ENCODE results near the gene TMOD1. TPM values are rescaled to one million over a fixed set of nuclear protein-coding genes. Genes with fewer than 3 reads are reported as not detected.

Gene TMOD1
- total RNA-seq, 1 donor from 2014 or later, result 21.1 TPM

DNA sequence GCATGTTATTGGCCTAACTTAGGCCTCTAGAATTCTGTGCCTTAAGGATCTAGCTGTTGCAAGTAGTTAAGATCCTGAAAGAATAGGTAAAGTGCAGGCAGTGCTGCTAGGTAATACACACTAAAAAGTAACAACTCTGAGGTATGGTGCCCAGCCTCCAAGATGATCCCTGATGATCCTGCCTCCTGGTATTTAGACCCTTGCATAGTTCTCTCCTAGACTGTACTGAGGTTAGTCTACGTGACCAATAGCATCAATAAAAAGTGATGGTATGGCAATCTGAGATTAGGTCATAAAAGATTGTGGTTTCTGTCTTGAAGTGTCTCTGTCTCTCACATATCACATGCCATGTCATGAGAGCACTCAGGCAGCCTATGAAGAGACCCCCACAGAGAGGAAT is 122.5 kb downstream of the TMOD1 start:
- peaks cover 0 to 27% of the 10 kb centered on the region in 2 donors for H3K36me3 ChIP-seq
- H3K4me3 ChIP-seq, result no peak overlapping the region
- TF ChIP-seq POLR2AphosphoS5 (IDR thresholded peaks at IDR 0.05; ENCODE audit: insufficient read depth in 1 of 2, low read depth in 1 of 2) (no peak), CTCF (IDR thresholded peaks at IDR 0.05) (no peak), POLR2A (IDR thresholded peaks at IDR 0.05) (no peak)
- peaks cover 11% of the 10 kb centered on the region for H3K4me1 ChIP-seq
- DNase-seq (ENCODE audit: extremely low spot score in 2 of 2), result no peak
- H3K27ac ChIP-seq, result no peak overlapping the region
- intact Hi-C loops (cut with DNase I), result no loop called here
- H3K27me3 ChIP-seq, result no peaks in the 10 kb centered on the region
- no peaks in the 10 kb centered on the region for H3K9me3 ChIP-seq

DNA sequence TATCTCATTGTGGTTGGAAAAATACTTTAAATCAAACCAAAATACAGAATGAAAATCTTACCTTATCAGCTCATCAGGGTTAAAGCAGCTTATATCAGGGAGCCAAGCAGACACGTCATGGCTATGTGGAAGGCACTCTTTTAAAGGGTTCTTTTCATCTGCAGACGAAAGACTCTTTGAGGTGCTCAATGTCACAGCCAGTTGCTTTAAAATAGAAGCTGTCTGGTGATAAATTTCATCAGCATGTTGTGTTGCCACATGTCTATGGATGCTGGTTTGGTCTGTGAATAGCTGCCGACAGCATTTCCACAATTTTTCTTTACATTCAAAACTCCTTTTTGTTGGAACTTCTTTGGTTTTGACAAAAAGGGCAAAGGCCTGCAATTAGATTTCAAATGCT is 124.2 kb downstream of the TMOD1 start:
- no peak overlapping the region for H3K27ac ChIP-seq
- intact Hi-C loops (cut with DNase I), result no loop called here
- H3K4me1 ChIP-seq, result peaks cover 16% of the 10 kb centered on the region
- TF ChIP-seq POLR2AphosphoS5 (IDR thresholded peaks at IDR 0.05; ENCODE audit: insufficient read depth in 1 of 2, low read depth in 1 of 2), result no peak
- TF ChIP-seq CTCF (IDR thresholded peaks at IDR 0.05), result no peak
- TF ChIP-seq POLR2A (IDR thresholded peaks at IDR 0.05), result no peak
- H3K4me3 ChIP-seq, result no peak overlapping the region
- H3K36me3 ChIP-seq, result peaks cover 0 to 27% of the 10 kb centered on the region in 2 donors
- DNase-seq (ENCODE audit: extremely low spot score in 2 of 2), result no peak
- no peaks in the 10 kb centered on the region for H3K27me3 ChIP-seq
- H3K9me3 ChIP-seq, result no peaks in the 10 kb centered on the region

DNA sequence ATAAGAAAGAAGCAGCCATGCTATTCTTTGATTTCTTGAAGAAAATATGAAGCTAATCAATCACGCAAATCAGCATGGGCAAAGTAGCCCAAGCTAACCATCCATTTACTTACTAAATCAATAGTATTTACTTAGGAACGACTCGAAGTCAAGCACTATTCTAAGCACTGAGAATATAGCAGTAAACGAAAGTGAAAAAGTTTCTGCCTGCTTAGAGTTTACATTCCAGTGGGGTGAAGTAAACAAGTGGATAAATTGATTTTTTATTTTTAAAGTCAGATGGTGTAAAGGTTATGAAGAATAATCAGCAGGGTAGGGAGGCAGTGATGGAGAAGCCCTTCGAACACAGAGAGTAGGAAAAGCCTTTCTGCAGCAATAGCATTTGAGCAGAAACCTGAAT is 126.2 kb downstream of the TMOD1 start:
- TF ChIP-seq POLR2A (IDR thresholded peaks at IDR 0.05) (no peak), POLR2AphosphoS5 (IDR thresholded peaks at IDR 0.05; ENCODE audit: insufficient read depth in 1 of 2, low read depth in 1 of 2) (no peak), CTCF (IDR thresholded peaks at IDR 0.05) (no peak)
- Histone ChIP-seq H3K36me3 (peaks cover 0 to 27% of the 10 kb centered on the region in 2 donors), H3K9me3 (no peaks in the 10 kb centered on the region), H3K27ac (peak overlapping the region; percentile 36), H3K4me1 (peaks cover 31% of the 10 kb centered on the region), H3K4me3 (no peak overlapping the region), H3K27me3 (no peaks in the 10 kb centered on the region)
- no peak for DNase-seq (ENCODE audit: extremely low spot score in 2 of 2)
- intact Hi-C loops (cut with DNase I), result no loop called here

GRCh38 chr9:97628668-97629067 is 127.2 kb downstream of the TMOD1 start:
- Histone ChIP-seq H3K9me3 (no peaks in the 10 kb centered on the region), H3K4me3 (no peak overlapping the region), H3K4me1 (peaks cover 31% of the 10 kb centered on the region), H3K27ac (no peak overlapping the region), H3K36me3 (peaks cover 0 to 21% of the 10 kb centered on the region in 2 donors), H3K27me3 (no peaks in the 10 kb centered on the region)
- intact Hi-C loops (cut with DNase I), result no loop called here
- no peak for DNase-seq (ENCODE audit: extremely low spot score in 2 of 2)
- no peak for TF ChIP-seq POLR2A (IDR thresholded peaks at IDR 0.05)
- no peak for TF ChIP-seq POLR2AphosphoS5 (IDR thresholded peaks at IDR 0.05; ENCODE audit: insufficient read depth in 1 of 2, low read depth in 1 of 2)
- no peak for TF ChIP-seq CTCF (IDR thresholded peaks at IDR 0.05)

DNA sequence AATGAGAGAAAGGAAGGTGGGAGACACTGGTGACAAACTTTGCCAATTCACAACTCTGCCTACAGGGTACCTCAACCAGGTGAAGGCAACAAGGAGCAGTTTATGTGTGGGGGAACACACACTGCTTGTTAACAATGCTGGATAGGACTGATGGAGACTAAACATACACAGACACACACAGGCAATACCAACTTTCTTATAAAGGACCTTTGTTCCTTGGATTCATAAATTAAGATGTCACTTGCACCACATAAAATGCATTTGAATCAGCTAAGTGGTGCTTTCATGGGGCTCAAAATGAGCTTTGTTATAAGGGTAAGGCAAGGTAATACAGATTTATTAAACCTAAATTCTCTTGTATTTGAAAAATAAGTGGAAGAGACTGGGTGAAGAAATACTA is 127.7 kb downstream of the TMOD1 start:
- no peaks in the 10 kb centered on the region for H3K9me3 ChIP-seq
- H3K27me3 ChIP-seq, result no peaks in the 10 kb centered on the region
- no peak for DNase-seq (ENCODE audit: extremely low spot score in 2 of 2)
- intact Hi-C loops (cut with DNase I), result no loop called here
- no peak overlapping the region for H3K27ac ChIP-seq
- TF ChIP-seq POLR2AphosphoS5 (IDR thresholded peaks at IDR 0.05; ENCODE audit: insufficient read depth in 1 of 2, low read depth in 1 of 2), result no peak
- TF ChIP-seq POLR2A (IDR thresholded peaks at IDR 0.05), result no peak
- no peak for TF ChIP-seq CTCF (IDR thresholded peaks at IDR 0.05)
- H3K4me3 ChIP-seq, result no peak overlapping the region
- peaks cover 0 to 16% of the 10 kb centered on the region in 2 donors for H3K36me3 ChIP-seq
- peaks cover 33% of the 10 kb centered on the region for H3K4me1 ChIP-seq

Data from vagina (tissue), 2 donors.